ENCODE results near the gene CCIN.

The CCIN gene

GRCh38 chr9:36140086-36141084 is 28.8 kb upstream of the CCIN start:
- no peak for DNase-seq (ENCODE audit: low spot score)

DNA sequence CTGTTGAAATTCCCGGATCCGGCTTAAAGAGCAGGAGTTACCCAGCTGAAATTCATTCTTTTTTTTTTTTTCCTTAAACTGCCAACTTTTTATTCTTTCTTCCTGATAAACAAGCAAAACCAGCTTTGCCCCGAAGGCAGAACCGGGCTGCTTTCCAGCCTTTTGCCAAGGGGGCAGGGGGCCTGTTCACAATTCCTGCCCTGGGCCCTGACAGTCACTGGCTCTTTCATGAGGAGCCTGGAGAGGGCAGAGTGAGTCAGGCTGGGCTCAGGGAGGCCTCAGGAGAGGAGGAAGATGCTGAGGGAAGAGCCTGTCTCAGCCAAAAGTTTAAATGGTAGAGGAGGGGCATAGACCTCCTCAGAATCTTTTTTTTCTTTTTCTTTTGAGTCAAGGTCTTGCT is 27.9 kb upstream of the CCIN start:
- DNase-seq (ENCODE audit: low spot score), result no peak

DNA sequence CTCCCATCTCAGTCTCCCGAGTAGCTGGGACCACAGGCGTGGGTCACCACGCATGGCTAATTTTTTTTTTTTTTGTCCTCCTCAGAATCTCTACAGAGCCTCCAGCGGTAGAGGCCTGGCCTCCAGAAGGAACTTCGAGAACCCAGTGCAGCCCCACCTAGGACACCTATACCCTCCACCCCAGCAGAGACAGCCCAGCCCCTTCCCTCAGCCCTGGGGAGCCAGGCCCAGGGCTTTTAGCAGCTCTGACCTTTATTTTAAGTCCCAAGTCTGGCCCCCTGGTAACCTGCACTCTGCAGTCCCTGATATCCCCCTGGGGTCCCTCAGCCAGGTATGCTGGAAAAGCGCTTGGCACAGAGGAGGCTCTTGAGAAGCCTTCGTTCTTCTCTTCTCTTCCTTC is 27.4 kb upstream of the CCIN start:
- DNase-seq (ENCODE audit: low spot score), result no peak

- DNase-seq (ENCODE audit: low spot score), result no peak
These were observed 26.5 kb upstream of the CCIN start for GRCh38 chr9:36142510-36143244.

GRCh38 chr9:36143245-36143641 is 25.9 kb upstream of the CCIN start:
- no peak for DNase-seq (ENCODE audit: low spot score)

DNA sequence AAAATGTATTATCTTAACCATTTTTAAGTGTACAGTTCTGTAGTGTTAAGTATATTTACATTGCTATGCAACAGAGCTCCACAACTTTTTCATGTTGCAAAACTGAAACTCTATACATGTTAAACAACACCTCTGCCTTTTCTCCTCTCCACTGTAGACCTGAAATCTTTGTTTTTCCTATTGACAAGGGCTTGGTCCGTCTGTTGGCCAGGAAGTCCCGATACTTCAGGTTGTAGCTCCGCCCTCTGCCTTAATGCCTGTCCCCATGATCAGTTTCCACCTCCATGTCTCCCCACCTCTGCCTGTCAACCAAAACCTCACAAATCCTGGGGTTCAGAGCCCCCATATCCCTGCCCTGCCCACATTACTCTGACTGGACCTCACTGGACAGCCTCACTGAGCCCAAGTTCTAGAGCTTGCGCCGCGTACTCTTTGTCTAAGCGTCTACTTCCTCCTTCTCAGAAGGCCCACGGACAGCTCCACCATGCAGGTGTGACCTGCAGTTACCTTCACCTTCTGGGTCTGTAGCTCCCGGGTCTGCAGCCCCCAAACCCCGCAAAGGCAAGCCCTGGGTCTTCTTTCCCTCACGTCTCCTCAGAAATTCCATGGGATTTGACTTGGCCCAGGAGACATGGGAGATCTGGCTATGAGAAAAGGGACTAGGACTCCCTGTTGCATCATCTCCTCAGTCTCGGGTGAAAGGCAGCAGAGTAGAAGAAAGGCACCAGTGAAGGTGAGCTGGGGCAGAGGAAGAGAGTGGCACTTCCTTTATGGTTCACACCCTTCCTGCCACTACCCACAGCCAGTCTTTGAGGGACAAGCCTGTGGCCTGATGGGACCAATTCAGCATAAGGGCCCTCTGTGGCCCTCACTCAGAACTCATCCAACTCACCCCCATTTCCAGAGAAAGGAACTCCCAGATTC is 24.6 kb upstream of the CCIN start:
- no peak for DNase-seq (ENCODE audit: low spot score)

GRCh38 chr9:36145970-36146369 is 23.2 kb upstream of the CCIN start:
- DNase-seq (ENCODE audit: low spot score), result no peak

GRCh38 chr9:36146651-36147050 is 22.5 kb upstream of the CCIN start:
- no peak for DNase-seq (ENCODE audit: low spot score)

GRCh38 chr9:36147441-36148175 is 21.6 kb upstream of the CCIN start:
- DNase-seq (ENCODE audit: low spot score), result no peak

DNA sequence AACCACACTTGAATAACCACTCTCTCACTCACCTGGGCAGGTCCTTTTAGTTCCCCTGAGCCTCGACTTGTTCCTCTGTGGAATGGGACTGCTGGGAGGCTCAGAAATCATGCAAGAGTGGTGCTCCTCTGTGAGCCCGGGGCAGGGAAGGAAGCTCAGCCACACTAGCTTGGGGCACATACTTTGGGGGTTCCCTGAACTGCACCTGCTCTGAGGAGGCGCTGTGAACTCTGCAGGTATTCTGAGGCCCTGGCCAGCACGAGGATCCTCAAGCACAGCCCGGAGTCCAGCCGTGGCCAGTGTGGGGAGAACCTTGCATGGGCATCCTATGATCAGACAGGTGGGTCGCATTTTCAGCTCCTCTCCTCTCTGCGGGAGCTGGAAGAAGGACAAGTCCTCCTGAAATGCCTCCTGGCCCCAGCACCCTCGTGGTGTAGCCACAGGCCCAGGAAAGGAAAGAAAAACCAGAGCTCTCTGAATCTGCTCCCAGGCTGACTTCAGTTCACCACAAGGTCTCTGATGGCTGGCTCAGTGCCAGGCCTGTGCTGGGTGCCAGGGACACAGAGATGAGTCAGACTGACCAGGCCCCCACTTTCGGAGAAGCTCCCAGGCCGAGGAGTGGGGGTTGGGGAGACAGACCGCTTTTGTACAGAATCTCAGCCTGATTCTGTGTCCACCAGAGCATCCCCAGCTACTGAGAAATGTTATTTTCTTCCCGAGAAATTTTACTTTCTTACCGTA is 20.7 kb upstream of the CCIN start:
- peak; percentile 99 for DNase-seq (ENCODE audit: low spot score)

GRCh38 chr9:36149197-36149596 is 20.0 kb upstream of the CCIN start:
- no peak for DNase-seq (ENCODE audit: low spot score)

DNA sequence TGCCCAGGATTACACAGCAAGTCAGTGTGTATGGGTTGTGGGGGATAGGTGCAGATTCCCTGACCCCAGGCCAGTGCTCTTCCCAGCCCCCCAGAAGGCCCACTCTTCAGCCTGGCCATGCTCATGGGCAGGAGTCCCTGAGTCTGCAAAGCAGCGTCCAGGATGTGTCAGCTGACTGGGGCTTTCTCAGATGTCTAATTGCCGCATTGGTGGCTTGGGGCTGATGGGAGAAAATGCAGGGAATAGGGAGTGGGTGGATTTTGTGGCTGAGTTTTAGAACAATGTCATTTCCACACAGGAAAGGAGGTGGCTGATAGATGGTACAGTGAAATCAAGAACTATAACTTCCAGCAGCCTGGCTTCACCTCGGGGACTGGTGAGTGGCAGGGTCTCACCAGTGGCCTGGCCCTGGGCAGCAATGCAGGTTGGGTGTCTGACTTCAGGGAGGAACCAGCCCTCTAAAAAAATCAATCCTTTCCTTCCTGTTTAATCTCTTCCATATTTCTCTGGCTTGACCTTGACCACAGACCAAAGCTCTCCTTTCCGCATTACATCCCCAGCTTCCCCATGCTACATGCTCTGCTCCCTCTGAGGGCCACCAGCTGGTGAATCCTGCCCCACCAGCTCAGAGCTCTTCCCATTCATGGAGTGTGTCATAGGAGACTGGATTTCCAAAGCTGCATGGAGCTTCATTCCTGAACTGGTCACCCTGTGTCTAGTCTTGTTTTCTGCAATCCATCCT is 18.4 kb upstream of the CCIN start:
- DNase-seq (ENCODE audit: low spot score), result no peak

DNA sequence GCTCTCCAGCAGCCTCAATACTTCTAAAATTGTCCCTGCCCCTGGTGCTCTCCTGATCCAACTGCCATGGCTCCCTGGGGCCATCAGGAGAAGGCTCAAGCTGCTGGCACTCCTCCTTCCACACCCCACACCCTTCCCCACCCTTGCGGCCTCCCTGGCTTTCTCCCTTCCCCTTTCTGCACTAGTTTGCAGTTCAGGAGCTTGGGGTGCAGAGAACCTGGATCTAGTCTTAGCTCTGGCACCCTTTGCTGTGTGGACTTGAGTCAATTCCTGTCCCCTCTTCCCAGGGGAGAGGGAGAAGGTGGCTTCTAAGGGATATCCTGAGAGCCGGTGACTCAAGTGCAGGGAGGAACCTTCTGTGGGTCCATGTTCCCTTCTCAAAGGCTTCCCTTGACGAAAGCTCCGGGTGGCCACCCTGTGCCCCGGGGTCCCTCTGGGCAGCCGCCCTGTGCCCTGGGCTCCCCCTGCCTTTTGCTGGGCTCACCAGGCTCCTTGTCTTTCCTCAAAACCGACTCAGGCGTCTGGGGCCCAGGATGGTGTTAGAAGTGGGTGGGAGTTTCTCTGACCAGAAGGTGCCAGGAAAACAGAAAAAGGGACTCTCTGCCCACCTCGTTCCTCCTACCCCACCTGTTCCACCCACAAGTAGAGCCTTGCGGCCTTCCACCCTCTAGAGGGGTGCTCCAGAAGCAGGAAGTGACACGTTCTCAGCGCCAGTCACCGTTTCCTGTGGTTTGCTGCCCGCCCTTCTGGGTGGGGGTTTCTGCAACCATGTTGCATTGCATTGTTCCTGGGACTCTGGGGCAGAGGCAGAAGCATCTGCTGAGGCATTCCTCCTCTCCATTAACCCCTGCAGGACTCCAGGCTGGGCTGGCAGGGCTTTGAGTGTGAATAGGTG is 17.6 kb upstream of the CCIN start:
- no peak for DNase-seq (ENCODE audit: low spot score)

GRCh38 chr9:36152741-36153438 is 16.3 kb upstream of the CCIN start:
- no peak for DNase-seq (ENCODE audit: low spot score)

DNA sequence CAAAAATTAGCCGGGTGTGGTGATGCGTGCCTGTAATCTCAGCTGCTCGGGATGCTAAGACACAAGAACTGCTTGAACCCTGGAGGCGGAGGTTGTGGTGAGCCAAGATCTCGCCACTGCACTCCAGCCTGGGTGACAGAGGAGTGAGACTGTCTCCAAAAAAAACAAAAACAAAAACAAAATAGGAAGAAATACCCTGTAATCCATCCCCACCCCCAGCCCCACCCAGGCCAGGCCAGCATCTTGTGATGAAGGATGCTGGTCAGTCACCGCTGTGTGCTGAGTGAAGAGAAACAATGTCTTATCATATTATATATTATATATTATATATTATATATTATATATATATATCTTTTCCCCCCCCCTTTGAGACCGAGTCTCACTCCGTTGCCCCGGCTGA is 15.4 kb upstream of the CCIN start:
- DNase-seq (ENCODE audit: low spot score), result no peak

- peak; percentile 70 for DNase-seq (ENCODE audit: low spot score)
These were observed 14.7 kb upstream of the CCIN start for GRCh38 chr9:36154331-36154952.

GRCh38 chr9:36156116-36156515 is 13.1 kb upstream of the CCIN start:
- no peak for DNase-seq (ENCODE audit: low spot score)

- DNase-seq (ENCODE audit: low spot score), result no peak
These were observed 11.1 kb upstream of the CCIN start for GRCh38 chr9:36158122-36158521.

Data from pons (tissue), 1 donor.